Dermis blood vessel endothelial cell (primary cell): Measurements from ENCODE around the gene ZNF521. TPM values are rescaled to one million over a fixed set of nuclear protein-coding genes. Genes with fewer than 3 reads are reported as not detected.
"Not testable (repeated sequence)": the region's sequence is repeated elsewhere in the genome, so short reads cannot be mapped to it uniquely, and the experiment has no call there.

Experiments
- DNase-seq: peaks from one replicate; pipeline ENCODE4 v3.0.0; 2010
- total RNA-seq: library from RNA; depleted of rRNA; stranded (reverse); fragments of >200 nt; gene quantifications from 2 replicates; pipeline ENCODE4 v1.2.3, GENCODE V29; 2014

Gene ZNF521
- total RNA-seq, 1 donor from 2014 or later: 188 TPM

DNA sequence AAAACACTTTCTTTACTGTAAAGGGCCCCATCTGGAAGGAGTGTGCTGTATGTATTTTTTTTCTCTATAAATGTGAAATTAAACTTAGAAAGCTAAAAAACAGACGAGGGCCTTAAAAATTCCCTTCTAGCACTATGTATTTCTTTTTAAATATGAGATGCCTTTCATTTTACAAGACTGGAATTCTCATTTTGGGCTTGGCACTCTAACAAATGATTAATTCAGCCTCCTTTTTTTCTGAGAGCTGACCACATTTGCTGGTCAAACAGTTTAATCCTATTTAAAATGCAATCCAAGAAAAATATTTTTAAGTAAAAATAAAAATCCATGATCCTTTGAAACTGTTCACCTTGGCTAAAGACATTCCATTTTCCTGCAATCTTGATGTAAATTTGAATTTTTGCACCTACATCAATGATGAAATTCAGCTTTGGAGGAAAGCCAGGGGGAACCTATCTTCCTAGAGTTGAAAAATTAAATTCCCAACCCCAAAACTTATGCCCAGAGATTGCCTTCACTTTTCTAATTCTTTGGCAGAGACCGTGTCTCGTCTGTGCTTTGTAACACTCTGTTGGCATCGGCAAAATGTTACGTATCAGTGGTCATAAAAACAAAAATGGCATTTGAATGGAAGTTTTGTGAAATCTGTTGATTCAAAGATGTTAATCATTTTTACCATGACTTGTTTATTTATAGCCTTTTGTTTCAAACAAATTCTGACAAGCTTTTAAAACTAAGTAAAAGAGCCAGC is 284.5 kb downstream of the ZNF521 start:
- no peak for DNase-seq

GRCh38 chr18:25066516-25066915 is 285.4 kb downstream of the ZNF521 start:
- no peak for DNase-seq

DNA sequence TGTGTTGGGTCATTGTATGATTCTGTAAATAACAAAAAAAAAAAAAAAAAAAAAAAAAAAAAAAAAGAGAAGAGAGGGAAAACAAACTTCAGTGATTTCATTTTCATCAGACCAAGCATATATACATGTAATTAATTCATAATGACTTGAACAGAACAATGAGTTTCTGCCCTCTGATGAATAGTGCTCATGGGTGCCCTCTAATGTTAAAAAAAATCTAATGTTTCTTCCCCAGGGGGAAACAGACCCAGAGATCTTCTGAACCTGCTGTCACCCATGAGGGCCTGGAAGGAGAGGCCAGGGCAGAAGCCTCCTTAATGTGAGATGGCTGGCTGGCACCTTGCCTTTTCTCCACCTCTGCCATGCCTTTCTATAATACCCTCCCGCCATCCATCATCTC is 289.2 kb downstream of the ZNF521 start:
- DNase-seq: no peak

GRCh38 chr18:25061395-25061794 is 290.6 kb downstream of the ZNF521 start:
- no peak for DNase-seq

DNA sequence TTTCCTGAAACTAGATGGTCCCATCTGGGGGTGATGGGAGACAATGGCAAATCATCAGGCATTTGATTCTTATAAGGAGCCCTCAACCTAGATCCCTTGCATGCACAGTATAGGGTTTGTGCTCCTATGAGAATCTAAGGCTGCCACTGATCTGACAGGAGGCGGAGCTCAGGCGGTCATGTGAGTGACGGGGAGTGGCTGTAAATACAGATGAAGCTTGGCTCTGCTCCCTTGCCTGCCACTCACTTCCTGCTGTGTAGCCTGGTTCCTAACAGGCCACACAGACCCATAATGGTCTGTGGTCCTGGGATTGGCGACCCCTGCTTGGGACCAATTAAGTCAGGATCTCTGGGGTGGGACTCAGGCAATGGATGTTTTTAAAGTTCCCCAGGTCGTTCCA is 293.4 kb downstream of the ZNF521 start:
- DNase-seq: peak; percentile 26

GRCh38 chr18:25057491-25058050 is 294.4 kb downstream of the ZNF521 start:
- DNase-seq: no peak

- no peak for DNase-seq
Measured at GRCh38 chr18:25056429-25056828, 295.5 kb downstream of the ZNF521 start.

- peak; percentile 42 for DNase-seq
Measured at GRCh38 chr18:25055076-25055475, 296.9 kb downstream of the ZNF521 start.

- no peak for DNase-seq
Measured at GRCh38 chr18:25053466-25053865, 298.5 kb downstream of the ZNF521 start.

GRCh38 chr18:25052511-25052921 is 299.4 kb downstream of the ZNF521 start:
- no peak for DNase-seq

DNA sequence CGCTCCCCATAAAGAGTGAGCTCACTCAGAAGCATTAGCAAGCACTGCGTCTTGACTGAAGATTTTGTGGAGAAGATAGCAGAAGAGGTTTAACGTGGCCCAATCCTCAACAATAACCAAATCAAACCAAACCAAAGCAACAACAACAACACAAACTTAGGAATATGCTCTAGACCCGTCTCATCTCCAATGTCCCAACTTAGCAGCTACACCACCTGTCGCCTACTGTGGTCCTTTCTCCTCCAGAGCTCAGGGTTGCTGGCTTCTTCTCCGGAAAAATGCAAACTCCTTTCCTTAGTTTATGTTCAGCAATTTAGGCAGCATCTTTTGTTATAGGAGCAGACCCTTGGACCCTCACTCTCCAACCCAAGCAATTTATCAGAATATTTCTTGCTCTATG is 301.4 kb downstream of the ZNF521 start:
- no peak for DNase-seq

DNA sequence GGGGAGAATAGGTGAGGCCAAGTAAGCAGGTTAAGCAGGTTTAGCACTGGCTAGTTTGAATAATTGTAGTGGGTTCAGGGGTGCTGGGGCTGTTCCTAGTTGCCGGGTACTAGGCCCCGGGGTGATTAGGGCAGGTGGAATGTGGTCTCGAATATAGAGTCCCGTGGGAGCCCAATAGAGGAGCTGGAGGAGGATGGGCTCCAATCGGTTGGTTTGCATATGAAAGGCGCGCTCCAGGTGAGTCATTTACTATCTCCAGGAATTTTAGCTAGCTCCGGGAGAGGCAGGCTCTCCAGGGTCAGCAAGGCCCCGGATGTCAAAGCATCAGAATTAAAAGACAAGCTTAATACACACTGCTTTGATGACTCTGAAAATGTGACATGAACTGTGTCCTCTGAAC is 304.0 kb downstream of the ZNF521 start:
- no peak for DNase-seq

DNA sequence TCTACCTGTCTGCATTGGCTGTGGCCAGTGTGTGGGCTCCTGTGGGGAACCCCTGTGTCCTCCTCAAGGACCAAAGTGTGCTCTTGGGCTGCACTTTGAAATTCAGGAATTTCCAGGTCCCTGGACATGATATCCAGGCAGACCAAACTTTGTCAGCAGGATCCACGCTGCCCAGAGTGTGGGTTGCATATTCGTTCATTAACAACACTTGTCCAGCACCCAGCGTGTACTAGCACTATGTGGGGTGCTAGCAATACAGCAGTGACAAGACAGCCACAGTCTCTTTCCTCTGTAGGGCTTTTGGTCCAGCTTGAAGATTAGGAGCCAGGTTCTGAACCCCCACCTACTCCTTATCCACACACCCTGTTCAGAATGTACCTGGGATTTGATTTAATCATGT is 304.5 kb downstream of the ZNF521 start:
- DNase-seq: no peak

GRCh38 chr18:25044694-25045093 is 307.3 kb downstream of the ZNF521 start:
- DNase-seq: no peak

DNA sequence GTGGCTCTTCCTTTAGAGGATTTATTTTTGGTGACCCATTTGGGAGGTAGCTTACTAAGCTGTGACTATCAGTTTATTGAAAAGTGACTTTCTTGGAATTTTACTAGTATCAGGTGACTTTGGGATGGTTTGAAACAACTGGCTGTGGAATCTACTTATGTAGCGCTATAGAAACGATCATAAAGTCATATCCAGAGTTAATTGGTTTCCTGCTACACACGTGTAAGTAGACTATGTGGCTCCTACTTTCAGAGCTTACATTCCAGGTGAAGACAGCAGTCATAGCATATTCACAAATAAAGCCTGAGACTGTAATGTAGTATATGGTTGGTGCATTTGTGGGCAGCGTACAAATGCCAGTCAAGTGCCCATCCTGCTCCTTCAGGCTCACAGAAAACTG is 308.9 kb downstream of the ZNF521 start:
- no peak for DNase-seq

- DNase-seq: peak; percentile 61
Measured at GRCh38 chr18:25042641-25043051, 309.3 kb downstream of the ZNF521 start.

DNA sequence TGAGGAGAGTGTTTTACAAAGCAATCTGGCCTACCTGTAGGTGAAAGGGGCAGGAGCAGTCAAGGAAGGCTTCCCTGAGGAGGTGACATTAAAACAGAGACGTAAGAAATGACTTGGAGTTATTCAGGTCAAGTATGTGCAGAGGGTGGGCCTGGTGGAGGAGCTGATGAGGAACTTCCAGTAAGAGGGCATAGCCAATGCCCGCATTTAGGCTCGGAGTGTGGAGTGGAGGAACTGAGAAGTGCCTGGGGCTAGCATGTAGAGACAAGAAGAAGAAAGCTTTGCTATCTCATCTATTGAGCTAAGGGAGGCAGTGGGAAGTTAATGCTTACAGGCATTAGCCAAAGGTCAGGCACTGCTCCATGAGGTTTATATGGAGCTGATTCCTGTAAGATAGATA is 312.2 kb downstream of the ZNF521 start:
- no peak for DNase-seq

- no peak for DNase-seq
Measured at GRCh38 chr18:25038261-25038660, 313.7 kb downstream of the ZNF521 start.

GRCh38 chr18:25033747-25034471 is 318.1 kb downstream of the ZNF521 start:
- no peak for DNase-seq

DNA sequence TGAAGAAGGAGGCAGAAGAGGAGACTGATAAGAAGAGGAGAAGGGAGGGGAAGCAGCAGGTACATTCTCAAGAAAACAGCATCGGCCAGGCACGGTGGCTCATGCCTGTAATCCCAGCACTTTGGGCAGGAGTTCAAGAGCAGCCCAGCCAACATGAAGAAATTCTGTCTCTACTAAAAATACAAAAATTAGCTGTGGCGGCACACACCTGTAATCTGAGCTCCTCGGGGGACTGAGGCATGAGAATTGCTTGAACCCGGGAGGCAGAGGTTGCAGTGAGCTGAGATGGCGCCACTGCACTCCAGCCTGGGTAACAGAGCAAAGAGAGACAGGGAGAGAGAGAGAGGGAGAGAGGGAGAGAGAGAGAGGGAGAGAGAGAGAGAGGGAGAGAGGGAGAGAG is 318.8 kb downstream of the ZNF521 start:
- DNase-seq: not testable (repeated sequence)

DNA sequence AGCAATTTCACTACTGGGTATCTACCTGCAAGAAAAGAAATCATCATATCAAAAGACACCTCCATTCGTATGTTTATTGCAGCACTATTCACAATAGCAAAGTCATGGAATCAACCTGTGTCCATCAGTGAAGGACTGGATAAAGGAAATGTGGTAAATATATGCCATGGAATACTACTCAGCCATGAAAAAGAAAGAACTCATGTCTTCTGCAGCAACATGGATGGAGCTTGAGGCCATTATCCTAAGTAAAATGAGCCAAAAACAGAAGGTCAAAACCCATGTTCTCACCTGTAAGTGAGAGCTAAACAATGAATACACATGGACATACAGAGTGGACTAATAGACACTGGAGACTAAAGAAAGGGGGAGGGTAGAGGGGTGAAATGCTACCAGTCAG is 322.2 kb downstream of the ZNF521 start:
- DNase-seq: no peak

GRCh38 chr18:25019931-25020330 is 332.0 kb downstream of the ZNF521 start:
- DNase-seq: no peak

DNA sequence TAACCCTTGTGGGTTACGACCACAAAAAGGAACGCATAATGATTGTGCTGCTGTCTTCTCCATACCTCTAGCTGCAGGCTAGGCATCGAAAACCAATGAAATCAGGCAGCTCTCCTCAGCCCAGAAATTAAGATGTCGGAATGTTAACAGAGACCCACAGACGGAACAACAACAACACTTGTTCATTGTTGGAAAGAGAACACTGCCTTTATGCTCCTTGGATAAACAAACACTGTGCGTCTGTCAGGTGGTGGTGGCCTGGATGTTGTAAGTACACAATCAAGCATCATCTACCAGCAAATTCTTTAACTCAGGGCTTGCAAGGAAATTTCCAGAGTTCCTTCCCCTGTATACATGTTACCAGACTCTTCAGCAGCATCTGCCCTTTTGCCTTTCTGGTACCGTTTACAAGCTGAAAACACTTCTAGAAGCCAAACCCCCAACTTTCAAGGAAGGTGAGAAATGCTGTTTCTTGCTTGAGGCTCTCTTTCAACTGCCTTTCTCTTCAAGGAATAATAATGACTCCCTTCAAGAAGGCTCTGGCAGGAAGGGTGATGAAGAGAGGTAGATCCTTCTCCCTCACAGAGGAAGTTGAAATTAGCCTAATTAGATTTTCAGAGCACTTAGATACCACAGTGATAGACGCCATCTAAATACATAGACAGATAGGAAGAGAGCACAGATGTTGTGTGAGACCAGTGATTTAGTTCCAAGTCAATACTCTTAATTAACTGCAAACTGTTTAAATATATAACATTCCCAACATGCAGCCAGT is 332.7 kb downstream of the ZNF521 start:
- DNase-seq: no peak
